ENCODE results near the gene NBL1.

NBL1 gene

GRCh38 chr1:19668888-19669287 is 24.8 kb downstream of the NBL1 start:
- Histone ChIP-seq H3K4ac (ENCODE audit: low read depth, low read length) (no peak overlapping the region), H3K27me3 (ENCODE audit: insufficient read depth, low read length, poor library complexity) (peaks cover 29% of the 10 kb centered on the region), H3K79me2 (ENCODE audit: control insufficient read depth, insufficient read depth, low read length) (no peaks in the 10 kb centered on the region), H2BK120ac (ENCODE audit: low read depth, low read length) (no peak overlapping the region), H3K4me3 (ENCODE audit: low read length) (no peak overlapping the region), H4K8ac (ENCODE audit: low read depth, low read length) (no peak overlapping the region), H3K4me2 (ENCODE audit: low read length) (no peak overlapping the region), H3K9ac (ENCODE audit: low read length) (no peak overlapping the region), H3K27ac (ENCODE audit: low read depth, low read length) (no peak overlapping the region), H2BK5ac (ENCODE audit: low read length) (no peak overlapping the region), H3K56ac (ENCODE audit: low read length) (no peak overlapping the region), H4K5ac (ENCODE audit: low read length) (no peak overlapping the region), H3K18ac (ENCODE audit: low read length) (no peak overlapping the region), H2AK5ac (ENCODE audit: low read length) (no peak overlapping the region), H2BK15ac (replicated peaks; ENCODE audit: low read depth) (no peak overlapping the region), H3K23ac (ENCODE audit: low read length) (no peak overlapping the region), H3K36me3 (ENCODE audit: control insufficient read depth, insufficient read depth, low read length) (no peaks in the 10 kb centered on the region), H3K4me1 (ENCODE audit: control insufficient read depth, low read depth, low read length) (no peaks in the 10 kb centered on the region), H3K79me1 (ENCODE audit: low read length) (no peaks in the 10 kb centered on the region)
- no CpG with 5 or more reads among the region's 8 CpGs for WGBS (ENCODE audit: extremely low coverage, insufficient coverage, low lambda C conversion rate)
- no peak for DNase-seq

GRCh38 chr1:19670787-19671186 is 26.7 kb downstream of the NBL1 start:
- peaks cover 11% of the 10 kb centered on the region for H3K27me3 ChIP-seq (ENCODE audit: insufficient read depth, low read length, poor library complexity)
- H2BK5ac ChIP-seq (ENCODE audit: low read length): no peak overlapping the region
- H3K56ac ChIP-seq (ENCODE audit: low read length): no peak overlapping the region
- no peak for DNase-seq
- no peak overlapping the region for H2BK15ac ChIP-seq (replicated peaks; ENCODE audit: low read depth)
- H4K8ac ChIP-seq (ENCODE audit: low read depth, low read length): no peak overlapping the region
- H3K36me3 ChIP-seq (ENCODE audit: control insufficient read depth, insufficient read depth, low read length): no peaks in the 10 kb centered on the region
- no peak overlapping the region for H3K4me2 ChIP-seq (ENCODE audit: low read length)
- H3K27ac ChIP-seq (ENCODE audit: low read depth, low read length): no peak overlapping the region
- H3K9ac ChIP-seq (ENCODE audit: low read length): no peak overlapping the region
- H3K18ac ChIP-seq (ENCODE audit: low read length): no peak overlapping the region
- no peak overlapping the region for H4K5ac ChIP-seq (ENCODE audit: low read length)
- H3K4ac ChIP-seq (ENCODE audit: low read depth, low read length): no peak overlapping the region
- no peak overlapping the region for H3K23ac ChIP-seq (ENCODE audit: low read length)
- H2BK120ac ChIP-seq (ENCODE audit: low read depth, low read length): no peak overlapping the region
- H3K79me1 ChIP-seq (ENCODE audit: low read length): no peaks in the 10 kb centered on the region
- H2AK5ac ChIP-seq (ENCODE audit: low read length): no peak overlapping the region
- WGBS (ENCODE audit: extremely low coverage, insufficient coverage, low lambda C conversion rate): no CpG with 5 or more reads among the region's 4 CpGs
- H3K79me2 ChIP-seq (ENCODE audit: control insufficient read depth, insufficient read depth, low read length): no peaks in the 10 kb centered on the region
- H3K4me3 ChIP-seq (ENCODE audit: low read length): no peak overlapping the region
- no peaks in the 10 kb centered on the region for H3K4me1 ChIP-seq (ENCODE audit: control insufficient read depth, low read depth, low read length)

GRCh38 chr1:19672237-19672636 is 28.1 kb downstream of the NBL1 start:
- Histone ChIP-seq H2BK120ac (ENCODE audit: low read depth, low read length) (no peak overlapping the region), H3K79me2 (ENCODE audit: control insufficient read depth, insufficient read depth, low read length) (no peaks in the 10 kb centered on the region), H3K27ac (ENCODE audit: low read depth, low read length) (no peak overlapping the region), H2AK5ac (ENCODE audit: low read length) (no peak overlapping the region), H3K9ac (ENCODE audit: low read length) (no peak overlapping the region), H3K4me3 (ENCODE audit: low read length) (no peak overlapping the region), H4K5ac (ENCODE audit: low read length) (no peak overlapping the region), H3K18ac (ENCODE audit: low read length) (no peak overlapping the region), H3K4ac (ENCODE audit: low read depth, low read length) (no peak overlapping the region), H3K56ac (ENCODE audit: low read length) (no peak overlapping the region), H3K79me1 (ENCODE audit: low read length) (no peaks in the 10 kb centered on the region), H3K23ac (ENCODE audit: low read length) (no peak overlapping the region), H3K27me3 (ENCODE audit: insufficient read depth, low read length, poor library complexity) (peaks cover 2% of the 10 kb centered on the region), H4K8ac (ENCODE audit: low read depth, low read length) (no peak overlapping the region), H3K4me1 (ENCODE audit: control insufficient read depth, low read depth, low read length) (no peaks in the 10 kb centered on the region), H2BK15ac (replicated peaks; ENCODE audit: low read depth) (no peak overlapping the region), H3K36me3 (ENCODE audit: control insufficient read depth, insufficient read depth, low read length) (no peaks in the 10 kb centered on the region), H3K4me2 (ENCODE audit: low read length) (no peak overlapping the region), H2BK5ac (ENCODE audit: low read length) (no peak overlapping the region)
- DNase-seq: no peak
- WGBS (ENCODE audit: extremely low coverage, insufficient coverage, low lambda C conversion rate): 100% methylated on average over 3 of the region's 6 CpGs

GRCh38 chr1:19675797-19676196 is 31.7 kb downstream of the NBL1 start:
- Histone ChIP-seq H3K79me2 (ENCODE audit: control insufficient read depth, insufficient read depth, low read length) (no peaks in the 10 kb centered on the region), H3K9ac (ENCODE audit: low read length) (no peak overlapping the region), H3K56ac (ENCODE audit: low read length) (no peak overlapping the region), H3K4ac (ENCODE audit: low read depth, low read length) (no peak overlapping the region), H3K79me1 (ENCODE audit: low read length) (no peaks in the 10 kb centered on the region), H2AK5ac (ENCODE audit: low read length) (no peak overlapping the region), H3K4me2 (ENCODE audit: low read length) (no peak overlapping the region), H3K27me3 (ENCODE audit: insufficient read depth, low read length, poor library complexity) (no peaks in the 10 kb centered on the region), H4K5ac (ENCODE audit: low read length) (no peak overlapping the region), H3K4me3 (ENCODE audit: low read length) (no peak overlapping the region), H2BK5ac (ENCODE audit: low read length) (no peak overlapping the region), H2BK120ac (ENCODE audit: low read depth, low read length) (no peak overlapping the region), H2BK15ac (replicated peaks; ENCODE audit: low read depth) (no peak overlapping the region), H3K4me1 (ENCODE audit: control insufficient read depth, low read depth, low read length) (no peaks in the 10 kb centered on the region), H4K8ac (ENCODE audit: low read depth, low read length) (no peak overlapping the region), H3K36me3 (ENCODE audit: control insufficient read depth, insufficient read depth, low read length) (no peaks in the 10 kb centered on the region), H3K27ac (ENCODE audit: low read depth, low read length) (no peak overlapping the region), H3K18ac (ENCODE audit: low read length) (no peak overlapping the region), H3K23ac (ENCODE audit: low read length) (no peak overlapping the region)
- no peak for DNase-seq
- no CpG with 5 or more reads among the region's 5 CpGs for WGBS (ENCODE audit: extremely low coverage, insufficient coverage, low lambda C conversion rate)

- H3K27ac ChIP-seq (ENCODE audit: low read depth, low read length): no peak overlapping the region
- no peak overlapping the region for H2BK120ac ChIP-seq (ENCODE audit: low read depth, low read length)
- H3K4ac ChIP-seq (ENCODE audit: low read depth, low read length): no peak overlapping the region
- no peak overlapping the region for H2AK5ac ChIP-seq (ENCODE audit: low read length)
- no peak overlapping the region for H3K18ac ChIP-seq (ENCODE audit: low read length)
- H4K5ac ChIP-seq (ENCODE audit: low read length): no peak overlapping the region
- no peaks in the 10 kb centered on the region for H3K27me3 ChIP-seq (ENCODE audit: insufficient read depth, low read length, poor library complexity)
- H3K4me1 ChIP-seq (ENCODE audit: control insufficient read depth, low read depth, low read length): no peaks in the 10 kb centered on the region
- H3K79me1 ChIP-seq (ENCODE audit: low read length): no peaks in the 10 kb centered on the region
- no peak overlapping the region for H3K9ac ChIP-seq (ENCODE audit: low read length)
- H2BK15ac ChIP-seq (replicated peaks; ENCODE audit: low read depth): no peak overlapping the region
- no peak overlapping the region for H2BK5ac ChIP-seq (ENCODE audit: low read length)
- no peak overlapping the region for H3K4me3 ChIP-seq (ENCODE audit: low read length)
- no peak overlapping the region for H3K23ac ChIP-seq (ENCODE audit: low read length)
- H4K8ac ChIP-seq (ENCODE audit: low read depth, low read length): no peak overlapping the region
- no peak overlapping the region for H3K56ac ChIP-seq (ENCODE audit: low read length)
- no CpG with 5 or more reads among the region's 13 CpGs for WGBS (ENCODE audit: extremely low coverage, insufficient coverage, low lambda C conversion rate)
- no peaks in the 10 kb centered on the region for H3K36me3 ChIP-seq (ENCODE audit: control insufficient read depth, insufficient read depth, low read length)
- no peaks in the 10 kb centered on the region for H3K79me2 ChIP-seq (ENCODE audit: control insufficient read depth, insufficient read depth, low read length)
- peak; percentile 84 for DNase-seq
- no peak overlapping the region for H3K4me2 ChIP-seq (ENCODE audit: low read length)
These were observed 32.4 kb downstream of the NBL1 start for GRCh38 chr1:19676438-19676922.

GRCh38 chr1:19678493-19678892 is 34.4 kb downstream of the NBL1 start:
- Histone ChIP-seq H2BK5ac (ENCODE audit: low read length) (no peak overlapping the region), H3K4me1 (ENCODE audit: control insufficient read depth, low read depth, low read length) (no peaks in the 10 kb centered on the region), H3K79me2 (ENCODE audit: control insufficient read depth, insufficient read depth, low read length) (no peaks in the 10 kb centered on the region), H3K4ac (ENCODE audit: low read depth, low read length) (no peak overlapping the region), H3K36me3 (ENCODE audit: control insufficient read depth, insufficient read depth, low read length) (no peaks in the 10 kb centered on the region), H2AK5ac (ENCODE audit: low read length) (no peak overlapping the region), H3K9ac (ENCODE audit: low read length) (no peak overlapping the region), H3K27ac (ENCODE audit: low read depth, low read length) (no peak overlapping the region), H4K8ac (ENCODE audit: low read depth, low read length) (no peak overlapping the region), H3K79me1 (ENCODE audit: low read length) (no peaks in the 10 kb centered on the region), H3K27me3 (ENCODE audit: insufficient read depth, low read length, poor library complexity) (no peaks in the 10 kb centered on the region), H3K56ac (ENCODE audit: low read length) (no peak overlapping the region), H4K5ac (ENCODE audit: low read length) (no peak overlapping the region), H3K4me3 (ENCODE audit: low read length) (no peak overlapping the region), H3K4me2 (ENCODE audit: low read length) (no peak overlapping the region), H3K18ac (ENCODE audit: low read length) (no peak overlapping the region), H2BK120ac (ENCODE audit: low read depth, low read length) (no peak overlapping the region), H2BK15ac (replicated peaks; ENCODE audit: low read depth) (no peak overlapping the region), H3K23ac (ENCODE audit: low read length) (no peak overlapping the region)
- no peak for DNase-seq
- WGBS (ENCODE audit: extremely low coverage, insufficient coverage, low lambda C conversion rate): no CpG with 5 or more reads among the region's 11 CpGs
